ENCODE measurements around the gene SEPTIN14. TPM values are rescaled to one million over a fixed set of nuclear protein-coding genes. Genes with fewer than 3 reads are reported as not detected.
"Not testable (repeated sequence)": the region's sequence is repeated elsewhere in the genome, so short reads cannot be mapped to it uniquely, and the experiment has no call there.

Gene SEPTIN14
- total RNA-seq, 1 donor from 2014 or later, result not detected

DNA sequence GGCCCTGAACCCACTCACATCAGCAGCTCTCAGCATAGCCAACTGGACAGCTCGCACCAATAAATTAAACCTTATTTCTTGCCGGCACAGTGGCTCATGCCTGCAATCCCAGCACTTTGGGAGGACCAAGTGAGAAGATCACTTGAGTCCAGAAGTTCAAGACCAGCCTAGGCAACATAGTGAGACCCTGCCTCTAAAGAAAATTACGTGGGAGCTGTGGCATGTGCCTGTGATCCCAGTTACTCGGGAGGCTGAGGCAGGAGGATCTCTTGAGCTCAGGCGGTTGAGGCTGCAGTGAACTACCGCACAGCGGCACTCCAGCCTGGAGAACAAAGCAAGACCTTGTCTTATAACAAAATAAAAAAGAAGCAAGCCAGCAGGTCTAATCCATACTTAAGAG, 75.7 kb downstream of the SEPTIN14 start:
- H3K27me3 Mint-ChIP-seq (ENCODE audit: insufficient read depth, low read depth), result peaks cover 2% of the 10 kb centered on the region
- Histone ChIP-seq H3K36me3 (no peaks in the 10 kb centered on the region), H3K27ac (no peak overlapping the region), H3F3A (ENCODE audit: low read depth) (no peaks in the 10 kb centered on the region), H3K4me2 (no peak overlapping the region), H3K9ac (no peak overlapping the region), H3K4me3 (no peak overlapping the region), H3K79me2 (ENCODE audit: low read depth) (no peaks in the 10 kb centered on the region), H3K27me3 (no peaks in the 10 kb centered on the region), H3K4me1 (no peaks in the 10 kb centered on the region), H3K9me3 (ENCODE audit: low read depth) (peaks cover 9% of the 10 kb centered on the region), H2AFZ (replicated peaks) (no peak overlapping the region), H4K20me1 (ENCODE audit: low read depth) (no peaks in the 10 kb centered on the region)
- H3K4me1 Mint-ChIP-seq, result no peaks in the 10 kb centered on the region
- no peaks in the 10 kb centered on the region for H3K36me3 Mint-ChIP-seq
- H3K9me3 Mint-ChIP-seq, result peaks cover 4% of the 10 kb centered on the region
- no peak for DNase-seq (ENCODE audit: low spot score)
- H3K4me3 Mint-ChIP-seq, result no peak overlapping the region
- TF ChIP-seq EZH2 (IDR thresholded peaks at IDR 0.05) (no peak), CTCF (IDR thresholded peaks at IDR 0.05) (no peak), EZH2phosphoT487 (IDR thresholded peaks at IDR 0.05) (no peak)
- H3K27ac Mint-ChIP-seq, result no peak overlapping the region

- not testable (repeated sequence) for H3K4me1 ChIP-seq; H3K4me3 Mint-ChIP-seq; H3K36me3 Mint-ChIP-seq; H3K79me2 ChIP-seq (ENCODE audit: low read depth); H3K9me3 Mint-ChIP-seq; H2AFZ ChIP-seq (replicated peaks); H3K36me3 ChIP-seq; H3K9ac ChIP-seq; H3K9me3 ChIP-seq (ENCODE audit: low read depth); H3K27me3 ChIP-seq; H3K27me3 Mint-ChIP-seq (ENCODE audit: insufficient read depth, low read depth); H3K27ac ChIP-seq; H3K4me2 ChIP-seq; H4K20me1 ChIP-seq (ENCODE audit: low read depth); H3K4me3 ChIP-seq; H3K27ac Mint-ChIP-seq; H3K4me1 Mint-ChIP-seq; DNase-seq (ENCODE audit: low spot score); H3F3A ChIP-seq (ENCODE audit: low read depth)
Observed at GRCh38 chr7:55785444-55785843, 77.1 kb downstream of the SEPTIN14 start.

DNA sequence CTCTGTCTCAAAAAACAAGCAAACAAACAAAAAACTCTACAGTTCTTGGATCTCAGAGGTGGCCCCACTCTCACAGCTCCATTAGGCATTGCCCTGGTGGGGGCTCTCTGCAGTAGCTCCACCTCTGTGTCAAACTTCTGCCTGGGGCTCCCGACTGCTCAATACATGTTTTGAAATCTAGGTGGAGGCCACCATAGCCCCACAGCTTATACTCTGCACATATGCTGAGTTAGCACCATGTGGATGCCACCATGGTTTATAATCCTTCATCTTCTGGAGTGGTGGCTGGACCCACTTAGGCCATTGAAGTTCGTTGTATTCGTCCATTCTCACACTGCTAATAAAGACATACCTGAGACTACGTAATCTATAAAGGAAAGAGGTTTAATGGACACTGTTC, 78.4 kb downstream of the SEPTIN14 start:
- peaks cover 2% of the 10 kb centered on the region for H3K36me3 Mint-ChIP-seq
- Histone ChIP-seq H4K20me1 (ENCODE audit: low read depth) (no peaks in the 10 kb centered on the region), H3K4me2 (no peak overlapping the region), H3K4me1 (no peaks in the 10 kb centered on the region), H3F3A (ENCODE audit: low read depth) (no peaks in the 10 kb centered on the region), H3K9ac (no peak overlapping the region), H3K36me3 (no peaks in the 10 kb centered on the region), H3K9me3 (ENCODE audit: low read depth) (no peaks in the 10 kb centered on the region), H3K79me2 (ENCODE audit: low read depth) (no peaks in the 10 kb centered on the region), H3K27me3 (no peaks in the 10 kb centered on the region), H3K4me3 (no peak overlapping the region), H2AFZ (replicated peaks) (no peak overlapping the region), H3K27ac (no peak overlapping the region)
- no peak overlapping the region for H3K27ac Mint-ChIP-seq
- TF ChIP-seq CTCF (IDR thresholded peaks at IDR 0.05) (no peak), EZH2phosphoT487 (IDR thresholded peaks at IDR 0.05) (no peak), EZH2 (IDR thresholded peaks at IDR 0.05) (no peak)
- H3K4me3 Mint-ChIP-seq, result no peak overlapping the region
- H3K27me3 Mint-ChIP-seq (ENCODE audit: insufficient read depth, low read depth), result peaks cover 8% of the 10 kb centered on the region
- DNase-seq (ENCODE audit: low spot score), result no peak
- H3K9me3 Mint-ChIP-seq, result peaks cover 17% of the 10 kb centered on the region
- no peaks in the 10 kb centered on the region for H3K4me1 Mint-ChIP-seq

GRCh38 chr7:55778631-55779030, 83.9 kb downstream of the SEPTIN14 start:
- H3K27me3 ChIP-seq, result no peaks in the 10 kb centered on the region
- H3K4me1 Mint-ChIP-seq, result no peaks in the 10 kb centered on the region
- H3K9ac ChIP-seq, result no peak overlapping the region
- no peak overlapping the region for H3K4me2 ChIP-seq
- no peaks in the 10 kb centered on the region for H3F3A ChIP-seq (ENCODE audit: low read depth)
- H3K9me3 ChIP-seq (ENCODE audit: low read depth), result no peaks in the 10 kb centered on the region
- DNase-seq (ENCODE audit: low spot score), result no peak
- H2AFZ ChIP-seq (replicated peaks), result no peak overlapping the region
- no peak for TF ChIP-seq EZH2 (IDR thresholded peaks at IDR 0.05)
- no peak for TF ChIP-seq CTCF (IDR thresholded peaks at IDR 0.05)
- no peak for TF ChIP-seq EZH2phosphoT487 (IDR thresholded peaks at IDR 0.05)
- no peaks in the 10 kb centered on the region for H3K4me1 ChIP-seq
- no peaks in the 10 kb centered on the region for H3K36me3 ChIP-seq
- H3K4me3 Mint-ChIP-seq, result no peak overlapping the region
- H4K20me1 ChIP-seq (ENCODE audit: low read depth), result no peaks in the 10 kb centered on the region
- no peak overlapping the region for H3K27ac ChIP-seq
- H3K4me3 ChIP-seq, result no peak overlapping the region
- H3K27ac Mint-ChIP-seq, result no peak overlapping the region
- peaks cover 19% of the 10 kb centered on the region for H3K9me3 Mint-ChIP-seq
- peaks cover 10% of the 10 kb centered on the region for H3K27me3 Mint-ChIP-seq (ENCODE audit: insufficient read depth, low read depth)
- H3K79me2 ChIP-seq (ENCODE audit: low read depth), result no peaks in the 10 kb centered on the region
- peaks cover 2% of the 10 kb centered on the region for H3K36me3 Mint-ChIP-seq
